PC-3 (cell line): ENCODE results near the gene G6PC3. TPM values are rescaled to one million over a fixed set of nuclear protein-coding genes. Genes with fewer than 3 reads are reported as not detected.

Experiments used
- ATAC-seq: fragments of 200-7000 bp; cut with Tn5 transposase; 2 replicates; pipeline ENCODE4 v1.9.1; 2020; ENCODE audit warnings: mild to moderate bottlenecking, moderate library complexity
- BruUV-seq: library from RNA; stranded (reverse); fragments of 400-500 nt; replicated peaks from 2 replicates; lab custom pipeline; 2021; lab: Mats Ljungman, UMichigan
- CTCF ChIA-PET: fragments of 300-600 bp; sonication (Branson Sonifier 250); formaldehyde crosslinking; loops from one replicate; lab custom pipeline; 2022; ENCODE audit warnings: antibody characterized with exemption; lab: Charles Lee
- POLR2A ChIA-PET: fragments of 300-600 bp; sonication (Branson Sonifier 250); formaldehyde crosslinking; loops from one replicate; lab custom pipeline; 2022; ENCODE audit warnings: antibody characterized with exemption; ENCODE audit not compliant: unreplicated experiment; lab: Charles Lee
- DNase-seq: peaks from one replicate; pipeline ENCODE4 v3.0.0-alpha.2; 2015
- H2AFZ ChIP-seq: fragments of 300-600 bp; sonication (generic); 2 replicates; pipeline ENCODE4 v1.6.0; 2016; ENCODE audit warnings: antibody characterized with exemption, low read length
- H3F3A ChIP-seq: fragments of 300-600 bp; sonication (generic); one replicate; pipeline ENCODE4 v1.6.0; 2017; ENCODE audit warnings: antibody characterized with exemption, low read length, control low read depth, mild to moderate bottlenecking; ENCODE audit not compliant: unreplicated experiment
- H3K27ac ChIP-seq: fragments of 300-600 bp; sonication (generic); 2 replicates; pipeline ENCODE4 v1.5.1; 2016; ENCODE audit warnings: mild to moderate bottlenecking, low read length
- H3K27me3 ChIP-seq: fragments of 300-600 bp; sonication (generic); 2 replicates; pipeline ENCODE4 v1.6.1; 2016; ENCODE audit warnings: low read length, mixed read lengths
- H3K36me3 ChIP-seq: fragments of 300-600 bp; sonication (generic); 2 replicates; pipeline ENCODE4 v1.6.1; 2016; ENCODE audit warnings: low read depth, mixed run types, low read length, mixed read lengths
- H3K4me1 ChIP-seq: fragments of 300-600 bp; sonication (generic); 2 replicates; pipeline ENCODE4 v1.5.1; 2016; ENCODE audit warnings: low read length; ENCODE audit not compliant: insufficient read depth
- H3K4me2 ChIP-seq: fragments of 300-600 bp; sonication (generic); 2 replicates; pipeline ENCODE4 v1.6.0; 2016; ENCODE audit warnings: low read length
- H3K4me3 ChIP-seq: fragments of 300-600 bp; sonication (generic); 2 replicates; pipeline ENCODE4 v1.5.1; 2016; ENCODE audit warnings: mild to moderate bottlenecking, low read length, mixed read lengths
- H3K79me2 ChIP-seq: fragments of 300-600 bp; sonication (generic); 2 replicates; pipeline ENCODE4 v1.6.1; 2017; ENCODE audit warnings: low read length, mixed read lengths
- H3K9ac ChIP-seq: fragments of 300-600 bp; sonication (generic); 2 replicates; pipeline ENCODE4 v1.6.0; 2016; ENCODE audit warnings: mild to moderate bottlenecking, low read length
- H3K9me2 ChIP-seq: fragments of 300-600 bp; sonication (generic); replicated peaks from 2 replicates; pipeline ENCODE4 v1.6.1; 2016; ENCODE audit warnings: mixed run types, low read length, mixed read lengths
- H3K9me3 ChIP-seq: fragments of 300-600 bp; sonication (generic); 2 replicates; pipeline ENCODE4 v1.6.1; 2016; ENCODE audit warnings: low read length, mixed read lengths
- H4K20me1 ChIP-seq: fragments of 300-600 bp; sonication (generic); 2 replicates; pipeline ENCODE4 v1.6.1; 2016; ENCODE audit warnings: low read length, mixed read lengths
- CTCF ChIP-seq: fragments of 300-600 bp; sonication (generic); conservative IDR thresholded peaks from 2 replicates; pipeline ENCODE4 v1.5.1; 2017; ENCODE audit warnings: antibody characterized with exemption, low read depth, mild to moderate bottlenecking, low read length
- EZH2 ChIP-seq: fragments of 300-600 bp; sonication (generic); IDR thresholded peaks from one replicate; pipeline ENCODE4 v1.6.1; 2017; ENCODE audit warnings: antibody characterized with exemption, mild to moderate bottlenecking, low read length; ENCODE audit not compliant: unreplicated experiment
- EZH2phosphoT487 ChIP-seq: fragments of 300-600 bp; sonication (generic); IDR thresholded peaks from 2 replicates; pipeline ENCODE4 v1.6.1; 2018; ENCODE audit warnings: mild to moderate bottlenecking, antibody characterized with exemption, low read length, borderline replicate concordance
- intact Hi-C: fragments of 100-400 bp; cut with micrococcal nuclease; formaldehyde crosslinking; loops from 2 replicates; pipeline ENCODE4 v1.9.0; 2023
- total RNA-seq: library from RNA; depleted of rRNA; stranded (reverse); fragments of >200 nt; gene quantifications from 2 replicates; pipeline ENCODE4 v1.2.3, GENCODE V29; 2014

The G6PC3 gene
- total RNA-seq, 1 experiment from 2014 or later = 69.5 TPM

GRCh38 chr17:44037471-44037870 is 33.1 kb upstream of the G6PC3 start:
- POLR2A ChIA-PET = no interaction called here
- no TSS peak for BruUV-seq
- intact Hi-C loops = no loop called here

DNA sequence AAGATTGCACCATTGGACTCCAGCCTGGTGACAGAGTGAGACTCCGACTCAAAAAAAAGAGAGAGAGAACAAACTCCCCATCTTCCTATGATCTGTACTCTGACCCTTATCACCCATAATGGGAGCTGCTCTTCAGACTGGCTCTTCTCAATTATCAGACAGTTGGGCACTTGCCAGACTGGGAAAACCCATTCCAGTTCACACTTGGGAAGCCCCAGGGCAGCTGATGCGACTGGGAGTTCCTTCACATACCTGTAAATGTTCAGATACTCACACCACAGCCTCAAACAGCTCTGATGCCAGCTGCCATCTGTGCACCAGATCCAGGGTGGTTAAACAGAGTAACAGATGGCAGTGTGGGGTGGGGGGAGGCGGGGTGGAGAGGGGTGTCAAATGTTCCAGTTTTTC is 31.9 kb upstream of the G6PC3 start:
- no peak overlapping the region for H3K9ac ChIP-seq
- no peak for TF ChIP-seq CTCF
- TF ChIP-seq EZH2phosphoT487 = no peak
- no peak for TF ChIP-seq EZH2
- H3K4me1 ChIP-seq = no peaks in the 10 kb centered on the region
- ATAC-seq (no peak), DNase-seq (no peak)
- no peak overlapping the region for H3K27ac ChIP-seq
- no peaks in the 10 kb centered on the region for H3F3A ChIP-seq
- H4K20me1 ChIP-seq = peaks cover 29% of the 10 kb centered on the region
- H3K9me2 ChIP-seq = no peaks in the 10 kb centered on the region
- CTCF ChIA-PET = no interaction called here
- intact Hi-C loops = no loop called here
- H3K79me2 ChIP-seq = peaks cover 44% of the 10 kb centered on the region
- POLR2A ChIA-PET = interaction anchor here (0.6 kb wide), 1 partner anchor 26 kb away, joined by 5 read pairs; no protein-coding TSS in a partner anchor
- no peak overlapping the region for H3K4me2 ChIP-seq
- no TSS peak for BruUV-seq
- no peaks in the 10 kb centered on the region for H3K27me3 ChIP-seq
- H3K9me3 ChIP-seq = no peaks in the 10 kb centered on the region
- peaks cover 50% of the 10 kb centered on the region for H3K36me3 ChIP-seq
- no peak overlapping the region for H2AFZ ChIP-seq
- H3K4me3 ChIP-seq = no peak overlapping the region

More at GRCh38 chr17:44037471-44037870, 33.1 kb upstream of the G6PC3 start:
- Histone ChIP-seq H3K9me3 (no peaks in the 10 kb centered on the region), H3F3A (no peaks in the 10 kb centered on the region), H4K20me1 (peaks cover 22% of the 10 kb centered on the region), H2AFZ (no peak overlapping the region), H3K27ac (no peak overlapping the region), H3K27me3 (no peaks in the 10 kb centered on the region), H3K36me3 (peaks cover 51% of the 10 kb centered on the region), H3K9ac (no peak overlapping the region), H3K4me1 (no peaks in the 10 kb centered on the region), H3K9me2 (no peaks in the 10 kb centered on the region), H3K79me2 (peaks cover 35% of the 10 kb centered on the region), H3K4me2 (no peak overlapping the region), H3K4me3 (no peak overlapping the region)
- DNase-seq (no peak), ATAC-seq (no peak)
- TF ChIP-seq EZH2phosphoT487 = no peak
- CTCF ChIA-PET = no interaction called here

DNA sequence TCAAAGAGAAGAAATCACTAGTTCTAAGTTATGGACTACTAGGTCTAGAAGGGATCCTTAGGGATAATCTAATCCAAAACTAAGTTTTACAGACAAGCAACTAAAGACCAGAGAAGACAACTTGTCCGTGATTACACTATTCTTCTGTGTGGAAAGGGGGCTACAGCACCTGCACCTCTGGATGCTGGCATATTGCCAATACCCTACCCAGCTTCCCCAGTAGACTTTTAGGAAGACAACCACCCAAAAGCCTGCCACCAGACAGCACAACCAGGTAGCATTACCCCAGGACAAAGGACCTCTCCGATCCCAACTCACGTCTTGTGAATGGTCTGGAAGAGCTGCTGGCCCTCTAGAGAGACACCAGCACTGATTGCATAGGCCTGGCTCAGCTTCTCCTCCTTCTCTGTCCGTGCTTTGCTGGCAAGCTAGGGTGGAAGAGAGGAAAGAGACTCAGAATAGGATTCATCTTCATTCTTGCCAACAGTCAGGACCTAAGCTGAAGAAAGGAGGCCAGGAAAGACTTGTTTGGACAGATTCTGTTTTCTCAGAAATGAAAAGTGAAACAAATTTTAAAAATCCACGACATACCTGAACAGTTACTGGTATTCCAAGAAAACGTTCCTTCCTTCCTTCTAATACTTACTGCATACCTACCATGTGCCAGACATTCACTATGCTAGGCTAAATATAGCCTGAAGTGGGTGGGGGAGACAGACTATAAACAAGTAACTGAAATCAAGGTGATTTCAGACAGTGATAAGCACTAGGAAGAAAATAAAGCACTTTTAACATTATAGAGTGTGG is 30.5 kb upstream of the G6PC3 start:
- no peaks in the 10 kb centered on the region for H3F3A ChIP-seq
- peaks cover 57% of the 10 kb centered on the region for H3K79me2 ChIP-seq
- no TSS peak for BruUV-seq
- H3K4me2 ChIP-seq = no peak overlapping the region
- H3K9ac ChIP-seq = no peak overlapping the region
- POLR2A ChIA-PET = no interaction called here
- peaks cover 11% of the 10 kb centered on the region for H3K4me1 ChIP-seq
- CTCF ChIA-PET = no interaction called here
- H3K36me3 ChIP-seq = peaks cover 47% of the 10 kb centered on the region
- H3K27ac ChIP-seq = no peak overlapping the region
- peaks cover 39% of the 10 kb centered on the region for H4K20me1 ChIP-seq
- no peaks in the 10 kb centered on the region for H3K9me2 ChIP-seq
- no peak overlapping the region for H2AFZ ChIP-seq
- H3K9me3 ChIP-seq = no peaks in the 10 kb centered on the region
- ATAC-seq (no peak), DNase-seq (no peak)
- no peaks in the 10 kb centered on the region for H3K27me3 ChIP-seq
- H3K4me3 ChIP-seq = no peak overlapping the region
- no peak for TF ChIP-seq EZH2
- TF ChIP-seq CTCF = no peak
- TF ChIP-seq EZH2phosphoT487 = no peak
- intact Hi-C loops = no loop called here
